Ascending aorta (tissue), 2 donors: ENCODE measurements around the gene PPARG. TPM values are rescaled to one million over a fixed set of nuclear protein-coding genes. Genes with fewer than 3 reads are reported as not detected.
"Not testable (repeated sequence)": the region's sequence is repeated elsewhere in the genome, so short reads cannot be mapped to it uniquely, and the experiment has no call there.

Source experiments
- DNase-seq, 2 donors: peaks; one replicate each; pipeline ENCODE4 v3.0.0-alpha.2; 2019; ENCODE audit warnings: low spot score in 2 of 2
- H3K27ac ChIP-seq, 2 donors: fragments of 200-600 bp; sonication (generic); one replicate each; pipeline ENCODE4 v1.5.1; 2016 to 2017; ENCODE audit warnings: mild to moderate bottlenecking in 1 of 2
- H3K27me3 ChIP-seq: fragments of 200-600 bp; sonication (generic); one replicate; pipeline ENCODE4 v1.5.1; 2017
- H3K36me3 ChIP-seq, 2 donors: fragments of 200-600 bp; sonication (generic); one replicate each; pipeline ENCODE4 v1.5.1; 2016
- H3K4me1 ChIP-seq, 2 donors: fragments of 200-600 bp; sonication (generic); one replicate each; pipeline ENCODE4 v1.5.1; 2016 to 2017; ENCODE audit warnings: mild to moderate bottlenecking in 1 of 2
- H3K4me3 ChIP-seq, 2 donors: fragments of 200-600 bp; sonication (generic); one replicate each; pipeline ENCODE4 v1.5.1; 2016 to 2017; ENCODE audit warnings: mild to moderate bottlenecking in 1 of 2
- H3K9me3 ChIP-seq, 2 donors: fragments of 200-600 bp; sonication (generic); one replicate each; pipeline ENCODE4 v1.5.1; 2016
- intact Hi-C: fragments of 100-400 bp; cut with DNase I; formaldehyde crosslinking; loops from one replicate; pipeline ENCODE4 v1.15.1; 2023
- total RNA-seq: library from RNA; depleted of rRNA; stranded (reverse); fragments of >200 nt; gene quantifications from one replicate; pipeline ENCODE4 v1.1.0, GENCODE V29; 2016
- TF ChIP-seq, protein P1 (sequence below), 3 experiments: fragments of 200-600 bp in 2 of 3; fragments of 450-650 bp in 1 of 3; sonication (generic) in 2 of 3; IDR thresholded peaks; one replicate each; pipeline ENCODE4 v1.5.1; 2016 to 2019; ENCODE audit warnings: antibody characterized with exemption in 3 of 3, mild to moderate bottlenecking in 1 of 3, moderate library complexity in 1 of 3

The PPARG gene
- total RNA-seq, 1 donor from 2014 or later, result 23.5 TPM

DNA sequence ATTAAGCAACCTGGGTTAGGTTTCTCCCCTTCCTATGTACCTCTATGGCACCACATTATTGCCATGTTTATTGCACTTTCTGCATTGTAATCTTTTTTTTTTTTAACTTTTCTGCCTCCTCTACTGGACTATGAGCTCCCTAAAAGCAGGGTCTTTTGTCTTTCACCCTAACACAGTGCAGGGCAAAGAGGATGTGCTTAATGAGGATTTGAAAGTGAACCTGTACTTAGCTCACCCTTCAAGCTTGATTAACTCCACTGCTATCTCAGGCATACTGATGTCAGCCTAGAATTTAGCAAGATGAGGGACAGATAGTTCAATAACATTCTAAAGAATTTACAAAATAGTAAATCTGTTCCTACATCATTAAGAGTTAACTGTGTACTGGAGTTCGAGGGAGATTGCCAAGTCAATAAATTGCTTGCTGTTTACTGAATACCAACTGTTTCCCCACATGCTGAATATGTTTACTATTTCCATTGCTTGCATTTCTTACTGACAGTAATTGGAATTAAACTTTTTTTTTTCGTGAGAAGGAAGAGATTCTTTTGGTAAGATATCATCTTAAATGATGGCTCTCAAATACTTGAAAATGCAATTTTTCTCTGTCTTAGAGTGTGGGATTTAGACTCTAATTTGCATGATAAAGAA lies 15.7 kb upstream of the PPARG start:
- no peaks in the 10 kb centered on the region for H3K9me3 ChIP-seq
- TF ChIP-seq, protein P1, sequence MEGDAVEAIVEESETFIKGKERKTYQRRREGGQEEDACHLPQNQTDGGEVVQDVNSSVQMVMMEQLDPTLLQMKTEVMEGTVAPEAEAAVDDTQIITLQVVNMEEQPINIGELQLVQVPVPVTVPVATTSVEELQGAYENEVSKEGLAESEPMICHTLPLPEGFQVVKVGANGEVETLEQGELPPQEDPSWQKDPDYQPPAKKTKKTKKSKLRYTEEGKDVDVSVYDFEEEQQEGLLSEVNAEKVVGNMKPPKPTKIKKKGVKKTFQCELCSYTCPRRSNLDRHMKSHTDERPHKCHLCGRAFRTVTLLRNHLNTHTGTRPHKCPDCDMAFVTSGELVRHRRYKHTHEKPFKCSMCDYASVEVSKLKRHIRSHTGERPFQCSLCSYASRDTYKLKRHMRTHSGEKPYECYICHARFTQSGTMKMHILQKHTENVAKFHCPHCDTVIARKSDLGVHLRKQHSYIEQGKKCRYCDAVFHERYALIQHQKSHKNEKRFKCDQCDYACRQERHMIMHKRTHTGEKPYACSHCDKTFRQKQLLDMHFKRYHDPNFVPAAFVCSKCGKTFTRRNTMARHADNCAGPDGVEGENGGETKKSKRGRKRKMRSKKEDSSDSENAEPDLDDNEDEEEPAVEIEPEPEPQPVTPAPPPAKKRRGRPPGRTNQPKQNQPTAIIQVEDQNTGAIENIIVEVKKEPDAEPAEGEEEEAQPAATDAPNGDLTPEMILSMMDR (IDR thresholded peaks at IDR 0.05), result no peak
- no peaks in the 10 kb centered on the region for H3K4me1 ChIP-seq
- H3K36me3 ChIP-seq, result no peaks in the 10 kb centered on the region
- DNase-seq, result no peak
- no peak overlapping the region for H3K27ac ChIP-seq
- no peaks in the 10 kb centered on the region for H3K27me3 ChIP-seq
- no peak overlapping the region for H3K4me3 ChIP-seq
- intact Hi-C loops, result no loop called here

DNA sequence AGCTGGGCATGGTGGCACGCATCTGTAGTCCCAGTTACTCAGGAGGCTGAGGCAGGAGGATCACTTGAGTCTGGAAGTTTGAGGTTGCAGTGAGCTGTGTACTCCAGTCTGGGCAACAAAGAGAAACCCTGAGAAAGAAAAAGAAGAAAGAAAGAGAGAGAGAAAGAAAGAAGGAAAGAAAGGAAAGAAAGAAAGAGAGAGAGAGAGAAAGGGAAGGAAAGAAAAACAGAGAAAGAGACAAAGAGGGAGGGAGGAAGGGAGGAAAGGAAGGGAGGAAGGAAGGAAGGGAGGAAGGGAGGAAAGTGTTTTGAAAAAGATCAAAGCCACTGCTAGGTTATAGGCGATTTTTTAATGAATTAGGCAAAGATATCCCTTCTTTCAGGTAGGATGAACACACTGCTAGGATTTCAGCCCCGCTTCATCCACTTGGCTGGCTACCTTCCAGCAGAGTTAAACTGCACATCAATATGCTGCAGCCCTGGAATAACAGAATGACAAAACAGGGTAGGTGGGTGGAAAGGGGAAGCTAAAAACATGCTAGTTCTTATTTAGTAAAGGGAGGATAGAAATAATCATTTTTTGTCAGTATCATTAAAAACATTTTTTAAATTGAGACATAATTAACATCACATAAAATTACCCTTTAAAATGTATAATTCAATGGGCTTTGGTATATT lies 12.8 kb upstream of the PPARG start:
- no peak for DNase-seq
- intact Hi-C loops, result no loop called here
- H3K4me1 ChIP-seq, result no peaks in the 10 kb centered on the region
- TF ChIP-seq, protein P1 (IDR thresholded peaks at IDR 0.05), result no peak
- H3K36me3 ChIP-seq, result no peaks in the 10 kb centered on the region
- H3K4me3 ChIP-seq, result no peak overlapping the region
- H3K9me3 ChIP-seq, result no peaks in the 10 kb centered on the region
- H3K27ac ChIP-seq, result no peak overlapping the region
- no peaks in the 10 kb centered on the region for H3K27me3 ChIP-seq

DNA sequence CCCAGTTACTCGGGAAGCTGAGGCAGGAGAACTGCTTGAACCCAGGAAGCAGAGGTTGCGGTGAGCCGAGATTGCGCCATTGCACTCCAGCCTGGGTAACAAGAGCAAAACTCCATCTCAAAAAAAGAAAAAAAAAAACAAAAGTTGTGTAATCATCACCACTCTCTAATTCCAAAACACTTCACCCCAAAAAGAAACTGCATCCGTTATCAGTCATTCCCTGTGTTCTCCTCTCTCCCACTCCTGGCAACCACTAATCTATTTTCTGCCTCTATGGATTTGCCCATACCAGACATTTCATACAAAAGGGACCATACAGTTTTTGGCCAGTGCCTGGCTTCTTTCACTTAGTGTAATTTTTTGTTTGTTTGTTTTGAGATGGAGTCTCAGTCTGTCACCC lies 12.0 kb upstream of the PPARG start:
- intact Hi-C loops, result not testable (repeated sequence)

DNA sequence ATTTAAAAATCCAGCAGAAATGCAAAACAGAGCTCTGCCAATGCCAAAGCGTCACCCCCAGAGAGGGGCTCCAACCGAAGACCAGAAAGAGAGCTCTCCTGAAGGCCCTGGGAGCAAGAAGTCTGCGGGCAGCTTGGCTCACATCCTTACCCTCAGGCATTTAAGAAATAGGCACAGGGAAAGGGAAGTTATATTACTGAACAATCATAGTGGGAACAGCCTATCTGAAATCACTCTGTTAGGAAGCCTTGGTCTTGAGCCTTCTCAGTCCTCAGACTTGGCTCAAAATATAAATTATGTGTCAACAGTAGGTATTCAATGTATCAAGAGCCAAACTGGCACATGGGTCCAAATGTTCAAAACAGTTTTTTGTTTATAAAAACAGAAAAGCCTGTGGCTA lies 10.3 kb upstream of the PPARG start:
- no peak overlapping the region for H3K4me3 ChIP-seq
- no peaks in the 10 kb centered on the region for H3K9me3 ChIP-seq
- no peaks in the 10 kb centered on the region for H3K4me1 ChIP-seq
- H3K27ac ChIP-seq, result no peak overlapping the region
- no peaks in the 10 kb centered on the region for H3K27me3 ChIP-seq
- no peak for DNase-seq
- intact Hi-C loops, result no loop called here
- H3K36me3 ChIP-seq, result no peaks in the 10 kb centered on the region
- TF ChIP-seq, protein P1 (IDR thresholded peaks at IDR 0.05), result no peak

More for the DNA sequence above, 12.0 kb upstream of the PPARG start:
- not testable (repeated sequence) for H3K9me3 ChIP-seq, H3K27ac ChIP-seq, H3K27me3 ChIP-seq, H3K4me1 ChIP-seq, H3K36me3 ChIP-seq, DNase-seq, H3K4me3 ChIP-seq

DNA sequence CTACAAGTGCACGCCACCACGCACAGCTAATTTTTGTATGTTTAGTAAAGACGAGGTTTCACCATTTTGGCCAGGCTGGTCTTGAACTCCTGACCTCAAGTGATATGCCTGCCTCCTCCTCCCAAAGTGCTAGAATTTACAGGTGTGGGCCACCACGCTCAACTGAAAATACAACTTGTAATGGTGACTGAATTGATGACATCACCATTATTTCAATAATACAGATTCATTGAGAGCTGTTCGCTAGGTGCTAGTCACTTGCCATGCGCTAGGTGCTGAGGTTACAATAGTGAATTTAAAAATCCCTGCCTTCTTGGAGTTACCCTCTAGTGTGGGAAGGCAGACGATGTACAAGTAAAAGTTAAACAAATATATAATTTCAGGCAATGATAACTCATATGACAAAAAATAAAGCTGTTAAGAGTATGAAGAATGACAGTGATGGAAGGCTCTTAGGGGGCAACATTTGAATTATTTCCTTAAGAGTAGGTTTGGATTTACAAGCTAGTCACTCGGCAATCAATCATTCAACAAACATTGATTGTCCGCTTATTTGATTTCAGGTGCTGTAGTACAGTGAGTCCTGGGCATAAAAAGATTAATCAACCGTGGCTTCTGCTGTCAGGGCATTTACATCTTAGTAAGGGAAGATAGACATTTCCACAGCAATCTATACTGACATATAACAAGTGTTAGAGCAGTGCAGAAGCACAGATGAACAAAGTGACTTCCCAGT lies 9.1 kb upstream of the PPARG start:
- no peak for DNase-seq
- Histone ChIP-seq H3K9me3 (no peaks in the 10 kb centered on the region), H3K27me3 (no peaks in the 10 kb centered on the region), H3K4me1 (no peaks in the 10 kb centered on the region), H3K4me3 (no peak overlapping the region), H3K36me3 (no peaks in the 10 kb centered on the region), H3K27ac (no peak overlapping the region)
- intact Hi-C loops, result no loop called here
- TF ChIP-seq, protein P1 (IDR thresholded peaks at IDR 0.05), result no peak

DNA sequence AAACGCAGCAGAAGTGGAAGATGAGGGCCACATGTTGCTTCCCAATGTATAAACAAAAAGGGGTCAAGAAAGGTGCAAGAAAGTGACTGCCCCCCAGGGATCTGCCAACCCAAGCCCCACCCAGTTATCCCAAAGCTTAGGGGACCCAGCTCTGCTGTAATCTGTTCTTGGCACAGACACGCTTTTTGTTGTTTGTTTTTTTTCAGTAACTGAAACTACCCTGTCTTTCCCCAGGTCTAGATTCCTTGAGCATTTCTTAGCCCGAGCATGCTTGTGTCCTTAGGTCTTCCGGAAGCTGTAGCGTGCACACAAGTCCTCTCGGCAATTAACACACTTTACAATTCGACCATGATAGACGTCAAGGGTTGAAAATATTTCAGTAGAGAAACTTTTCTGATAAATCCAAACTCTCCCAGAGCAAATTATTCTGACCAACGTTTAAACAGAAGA lies 8.5 kb upstream of the PPARG start:
- Histone ChIP-seq H3K4me1 (no peaks in the 10 kb centered on the region), H3K27ac (no peak overlapping the region), H3K27me3 (no peaks in the 10 kb centered on the region), H3K4me3 (no peak overlapping the region), H3K9me3 (no peaks in the 10 kb centered on the region), H3K36me3 (no peaks in the 10 kb centered on the region)
- no peak for DNase-seq
- intact Hi-C loops, result no loop called here
- TF ChIP-seq, protein P1 (IDR thresholded peaks at IDR 0.05), result no peak
